ENCODE measurements around the gene DEXI.
A peak's percentile ranks its signal among the peaks of the same experiment; 100 is the strongest.

The DEXI gene

GRCh38 chr16:10942352-10943063 lies at the start of gene DEXI:
Gene DEXI (minus strand): TSS chr16:10942468. CDS start chr16:10942005, 463 bp downstream.
- peak; percentile 85 to 94 for DNase-seq

- DNase-seq = no peak
These were observed 48.1 kb upstream of the DEXI start for GRCh38 chr16:10990378-10990777.

GRCh38 chr16:10989559-10989958 lies 47.3 kb upstream of the DEXI start:
- DNase-seq = no peak

GRCh38 chr16:10988879-10989278 lies 46.6 kb upstream of the DEXI start:
- no peak for DNase-seq

GRCh38 chr16:10988164-10988803 lies 46.0 kb upstream of the DEXI start:
- DNase-seq = no peak

GRCh38 chr16:10987361-10988163 lies 45.3 kb upstream of the DEXI start:
- DNase-seq = no peak

- no peak for DNase-seq
These were observed 42.2 kb upstream of the DEXI start for GRCh38 chr16:10984509-10984908.

- DNase-seq = no peak
These were observed 40.9 kb upstream of the DEXI start for GRCh38 chr16:10983159-10983558.

- no peak for DNase-seq
These were observed 40.3 kb upstream of the DEXI start for GRCh38 chr16:10982465-10983150.

GRCh38 chr16:10981697-10982216 lies 39.5 kb upstream of the DEXI start:
- no peak for DNase-seq

- no peak for DNase-seq
These were observed 38.5 kb upstream of the DEXI start for GRCh38 chr16:10980813-10981212.

- DNase-seq = no peak
These were observed 37.7 kb upstream of the DEXI start for GRCh38 chr16:10979717-10980601.

GRCh38 chr16:10978871-10979446 lies 36.7 kb upstream of the DEXI start:
- DNase-seq = no peak

GRCh38 chr16:10978124-10978523 lies 35.9 kb upstream of the DEXI start:
- no peak for DNase-seq

GRCh38 chr16:10976634-10977033 lies 34.4 kb upstream of the DEXI start:
- no peak for DNase-seq

GRCh38 chr16:10972819-10973464 lies 30.7 kb upstream of the DEXI start:
- DNase-seq = no peak

GRCh38 chr16:10972108-10972818 lies 30.0 kb upstream of the DEXI start:
- no peak for DNase-seq

GRCh38 chr16:10971560-10971961 lies 29.3 kb upstream of the DEXI start:
- DNase-seq = peak; percentile 23 to 78

GRCh38 chr16:10970065-10970464 lies 27.8 kb upstream of the DEXI start:
- no peak for DNase-seq

GRCh38 chr16:10969615-10970014 lies 27.3 kb upstream of the DEXI start:
- DNase-seq = no peak
